Heart left ventricle (tissue), 16 donors: ENCODE results near the gene MLLT10. TPM values are rescaled to one million over a fixed set of nuclear protein-coding genes. Genes with fewer than 3 reads are reported as not detected.
"Not testable (repeated sequence)": the region's sequence is repeated elsewhere in the genome, so short reads cannot be mapped to it uniquely, and the experiment has no call there.

Experiments used
- ATAC-seq, 4 donors: fragments of 200-7000 bp; cut with Tn5 transposase; one replicate each; pipeline ENCODE4 v1.9.1; 2020 to 2022; ENCODE audit warnings: moderate library complexity in 4 of 4, mild to moderate bottlenecking in 3 of 4, moderate number of reproducible peaks in 1 of 4
- DNase-seq, 5 donors: peaks; one replicate each; pipeline ENCODE4 v3.0.0-alpha.2; 2020
- H3K27ac ChIP-seq, 12 donors: fragments of 200-600 bp; sonication (generic) in 4 of 12; one replicate each; pipeline versions ENCODE4 v1.5.0 to v1.8.0; 2016 to 2022; ENCODE audit warnings: mild to moderate bottlenecking in 2 of 12
- H3K27me3 ChIP-seq, 9 donors: fragments of 200-600 bp; sonication (generic) in 2 of 9; one replicate each; pipeline versions ENCODE4 v1.5.1 to v1.8.0; 2016 to 2022; ENCODE audit warnings: mild to moderate bottlenecking in 3 of 9
- H3K36me3 ChIP-seq, 9 donors: fragments of 200-600 bp; sonication (generic) in 2 of 9; one replicate each; pipeline versions ENCODE4 v1.5.0 to v1.8.0; 2018 to 2022; ENCODE audit warnings: mild to moderate bottlenecking in 2 of 9
- H3K4me1 ChIP-seq, 12 donors: fragments of 200-600 bp; sonication (generic) in 4 of 12; one replicate each; pipeline versions ENCODE4 v1.5.0 to v1.8.0; 2016 to 2022; ENCODE audit warnings: mild to moderate bottlenecking in 3 of 12
- H3K4me3 ChIP-seq, 12 donors: fragments of 200-600 bp; sonication (generic) in 4 of 12; one replicate each; pipeline versions ENCODE4 v1.5.0 to v1.8.0; 2017 to 2022; ENCODE audit warnings: mild to moderate bottlenecking in 9 of 12, moderate library complexity in 4 of 12
- H3K9me3 ChIP-seq, 12 donors: fragments of 200-600 bp; sonication (generic) in 4 of 12; one replicate each; pipeline versions ENCODE4 v1.5.0 to v1.8.0; 2016 to 2022; ENCODE audit warnings: mild to moderate bottlenecking in 1 of 12
- CTCF ChIP-seq, 12 donors: fragments of 200-600 bp; sonication (generic) in 4 of 12; IDR thresholded peaks; one replicate each; pipeline versions ENCODE4 v1.5.0 to v1.8.0; 2018 to 2022; ENCODE audit warnings: antibody characterized with exemption in 12 of 12, mild to moderate bottlenecking in 5 of 12
- POLR2A ChIP-seq, 2 donors: fragments of 450-650 bp; IDR thresholded peaks; one replicate each; pipeline ENCODE4 v1.6.1; 2017; ENCODE audit warnings: antibody characterized with exemption in 2 of 2, mild to moderate bottlenecking in 2 of 2, moderate library complexity in 2 of 2
- WGBS, 4 donors: extraction: QIAGEN DNeasy Blood & Tissue Kit in 2 of 4; methylation state at CpG; one replicate each; pipeline versions ENCODE4 v1.1.5 to v1.1.7; 2013 to 2018; 5-methylcytosine and 5-hydroxymethylcytosine counted together
- intact Hi-C, 10 donors: fragments of 100-400 bp; cut with DNase I; formaldehyde crosslinking; loops; one replicate each; pipeline versions ENCODE4 v1.11.1 to v1.14.2; 2022
- polyA plus RNA-seq, 2 donors: library from polyadenylated mRNA; stranded (reverse); fragments of 200-250 nt; gene quantifications; one replicate each; pipeline ENCODE4 v1.2.3, GENCODE V29; 2013
- total RNA-seq, 9 donors: library from RNA; depleted of rRNA in 2 of 9; stranded (reverse); fragments of >200 nt in 2 of 9; fragmentation: NEBNext Ultra II Directional in 3 of 9; extraction: Animal tissue kit (Norgen Biotek cat#: 25700) in 3 of 9; gene quantifications; one replicate each; pipeline versions ENCODE4 v1.1.0 to v1.2.4, GENCODE V29; 2016 to 2023
- donor health status: ischemic (EF 13 %, LVEDD 7.1; RV severe dilation, severe dysfunction).
- donor health status: healthy with polysubstance abuse.
- donor health status: DM: no; HTN: yes; CAD: no.
- donor health status: DM: no; HTN: no; CAD: no.
- donor health status: ischemic (EF 25% LVEDD 6.9; RV normal size, moderate dysfunction).
- donor health status: ischemic (EF 25% LVEDD 5.7; RV mildly dilated, moderate dysfunction).
- donor health status: healthy.
- donor health status: DM: yes; HTN: yes; CAD: no.
- donor health status: ischemic (EF 35%, LVEDD 5.7; RV mildly dilated, moderate dysfunction).
- donor health status: nonischemic (EF 11% LVEDD 7.7; RV severe dilation, severe dysfunction).
- donor health status: DM: yes; HTN: yes; CAD: no.
- donor health status: PGD.
- donor health status: ischemic (EF 29% LVEDD 5.4; RV normal size, mild dysfunction).
- donor health status: nonischemic (EF 23%, LVEDD 6.1; RV moderate dilation, normal function).

The MLLT10 gene
- total and polyA plus RNA-seq, 11 donors = 16.0 to 30.7 (median 25.2) TPM

GRCh38 chr10:21534604-21535493, 817 bp downstream of the MLLT10 start:
- Histone ChIP-seq H3K27ac (peak overlapping the region; percentile 89 to 99 (median 97)), H3K36me3 (peaks cover 0 to 35% (median 28%) of the 10 kb centered on the region in 9 donors), H3K4me1 (peaks cover 0 to 31% (median 22%) of the 10 kb centered on the region in 12 donors), H3K27me3 (no peaks in the 10 kb centered on the region), H3K9me3 (no peaks in the 10 kb centered on the region), H3K4me3 (peak overlapping the region; percentile 54 to 88 (median 78))
- WGBS, 4 donors = 1 to 4% (median 2%) methylated on average over 24 to 96 of the region's 96 CpGs
- ATAC-seq (peak in 3 of 4 donors; percentile 6 to 37 (median 21)), DNase-seq (peak; percentile 54 to 80 (median 63))
- TF ChIP-seq POLR2A (IDR thresholded peaks at IDR 0.05) (no peak), CTCF (IDR thresholded peaks at IDR 0.05) (peak in 3 of 12 donors; percentile 23 to 30 (median 26))
- intact Hi-C loops = loop anchor here in 7 of 10 donors (5.0 to 10.0 kb wide), 7 partner anchors 38 to 787 kb away; partner anchors contain the start of genes BMI1 (in 1 of the 7) and DNAJC1 (in 1 of the 7)

- no peaks in the 10 kb centered on the region for H3K9me3 ChIP-seq
- H3K27me3 ChIP-seq = no peaks in the 10 kb centered on the region
- H3K4me3 ChIP-seq = peak overlapping the region; percentile 54 to 88 (median 78)
- TF ChIP-seq POLR2A (IDR thresholded peaks at IDR 0.05) = no peak
- H3K27ac ChIP-seq = peak overlapping the region; percentile 89 to 99 (median 97)
- intact Hi-C loops = loop anchor here in 6 of 10 donors (5.0 to 10.0 kb wide), 5 partner anchors 38 to 469 kb away; partner anchors contain the start of gene DNAJC1 (in 1 of the 6)
- 18 to 35% (median 31%) methylated on average over 9 of the region's 9 CpGs for WGBS, 4 donors
- H3K4me1 ChIP-seq = peaks cover 0 to 31% (median 22%) of the 10 kb centered on the region in 12 donors
- H3K36me3 ChIP-seq = peaks cover 0 to 42% (median 35%) of the 10 kb centered on the region in 9 donors
- DNase-seq (no peak), ATAC-seq (no peak)
Measured at GRCh38 chr10:21535494-21535965, 1.5 kb downstream of the MLLT10 start.

DNA sequence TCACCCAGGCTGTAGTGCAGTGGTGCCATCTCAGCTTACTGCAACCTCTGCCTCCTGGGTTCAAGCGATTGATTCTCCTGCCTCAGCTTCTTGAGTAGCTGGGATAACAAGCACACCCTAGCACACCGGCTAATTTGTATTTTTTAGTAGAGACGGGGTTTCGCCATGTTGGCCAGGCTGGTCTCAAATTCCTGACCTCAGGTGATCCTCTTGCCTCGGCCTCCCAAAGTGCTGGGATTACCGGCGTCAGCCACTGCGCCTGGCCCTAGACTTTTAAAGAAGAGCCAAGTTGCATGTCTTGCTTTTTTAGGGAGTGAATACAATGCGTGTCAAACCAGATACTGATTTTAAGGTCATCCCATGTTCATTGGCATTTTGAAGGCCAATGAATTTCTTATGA, 1.9 kb downstream of the MLLT10 start:
- Histone ChIP-seq H3K36me3 (peaks cover 0 to 47% (median 39%) of the 10 kb centered on the region in 9 donors), H3K4me3 (peak overlapping the region in 7 of 12 donors; percentile 71 to 88 (median 79)), H3K27ac (peak overlapping the region in 4 of 12 donors; percentile 91 to 98 (median 96)), H3K4me1 (peaks cover 0 to 31% (median 22%) of the 10 kb centered on the region in 12 donors)
- H3K9me3 ChIP-seq, ATAC-seq, DNase-seq, H3K27me3 ChIP-seq: not testable (repeated sequence)
- WGBS, 4 donors = 68 to 75% (median 69%) methylated on average over 9 of the region's 9 CpGs
- intact Hi-C loops = loop anchor here in 6 of 10 donors (5.0 to 10.0 kb wide), 5 partner anchors 39 to 469 kb away; partner anchors contain the start of gene DNAJC1 (in 1 of the 6)

GRCh38 chr10:21536874-21537273, 2.8 kb downstream of the MLLT10 start:
- no peak for DNase-seq
- Histone ChIP-seq H3K4me3 (no peak overlapping the region), H3K36me3 (peaks cover 0 to 56% (median 48%) of the 10 kb centered on the region in 9 donors), H3K9me3 (no peaks in the 10 kb centered on the region), H3K4me1 (peaks cover 0 to 31% (median 21%) of the 10 kb centered on the region in 12 donors), H3K27me3 (no peaks in the 10 kb centered on the region), H3K27ac (no peak overlapping the region)
- no peak for ATAC-seq
- TF ChIP-seq CTCF (IDR thresholded peaks at IDR 0.05) (no peak), POLR2A (IDR thresholded peaks at IDR 0.05) (no peak)
- WGBS, 4 donors = 81 to 93% (median 91%) methylated on average over 3 of the region's 3 CpGs
- intact Hi-C loops = loop anchor here in 6 of 10 donors (5.0 to 10.0 kb wide), 5 partner anchors 40 to 468 kb away; partner anchors contain the start of gene DNAJC1 (in 1 of the 6)

DNA sequence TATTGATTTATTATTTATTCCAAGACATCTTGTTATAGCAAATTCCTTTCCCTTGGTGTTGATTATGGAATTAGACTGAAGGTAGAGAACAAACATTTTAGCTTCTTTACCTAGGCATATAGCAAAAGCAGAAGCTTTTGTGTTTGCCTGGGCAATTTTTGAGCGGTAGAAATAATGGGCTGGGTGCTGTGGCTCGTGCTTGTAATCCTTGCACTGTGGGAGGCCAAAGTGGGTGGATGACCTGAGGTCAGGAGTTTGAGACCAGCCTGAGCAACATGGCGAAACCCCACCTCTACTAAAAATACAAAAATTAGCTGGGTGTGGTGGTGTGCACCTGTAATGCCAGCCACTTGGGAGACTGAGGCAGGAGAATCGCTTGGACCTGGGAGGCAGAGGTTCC, 6.7 kb downstream of the MLLT10 start:
- H3K9me3 ChIP-seq, H3K27me3 ChIP-seq, DNase-seq, ATAC-seq, H3K4me3 ChIP-seq, H3K27ac ChIP-seq, intact Hi-C loops: not testable (repeated sequence)
- Histone ChIP-seq H3K4me1 (peaks cover 0 to 10% (median 5%) of the 10 kb centered on the region in 12 donors), H3K36me3 (peaks cover 0 to 94% (median 87%) of the 10 kb centered on the region in 9 donors)
- 93 to 98% (median 98%) methylated on average over 4 of the region's 4 CpGs for WGBS, 4 donors
